NK-92 (cell line): ENCODE results near the gene GPC3.

Experiments used
- DNase-seq: peaks from one replicate; lab custom pipeline; 2025; ENCODE audit not compliant: unreplicated experiment; lab: John Stamatoyannopoulos, UW

GPC3 gene

GRCh38 chrX:133971586-133971985 lies 13.8 kb downstream of the GPC3 start:
- DNase-seq = no peak

- DNase-seq = no peak
These were observed 15.3 kb downstream of the GPC3 start for GRCh38 chrX:133970076-133970475.

GRCh38 chrX:133969191-133969590 lies 16.2 kb downstream of the GPC3 start:
- DNase-seq = no peak

- no peak for DNase-seq
These were observed 17.3 kb downstream of the GPC3 start for GRCh38 chrX:133968109-133968508.

- DNase-seq = no peak
These were observed 19.2 kb downstream of the GPC3 start for GRCh38 chrX:133966199-133966598.

- no peak for DNase-seq
These were observed 20.1 kb downstream of the GPC3 start for GRCh38 chrX:133965321-133965720.

GRCh38 chrX:133961046-133961445 lies 24.3 kb downstream of the GPC3 start:
- no peak for DNase-seq

- no peak for DNase-seq
These were observed 25.4 kb downstream of the GPC3 start for GRCh38 chrX:133959972-133960371.

GRCh38 chrX:133958997-133959688 lies 26.3 kb downstream of the GPC3 start:
- no peak for DNase-seq

- no peak for DNase-seq
These were observed 28.6 kb downstream of the GPC3 start for GRCh38 chrX:133956570-133957340.

GRCh38 chrX:133953785-133954355 lies 31.5 kb downstream of the GPC3 start:
- no peak for DNase-seq

- DNase-seq = no peak
These were observed 32.3 kb downstream of the GPC3 start for GRCh38 chrX:133953078-133953477.

GRCh38 chrX:133951098-133951497 lies 34.3 kb downstream of the GPC3 start:
- no peak for DNase-seq

GRCh38 chrX:133950214-133950613 lies 35.2 kb downstream of the GPC3 start:
- DNase-seq = no peak

- no peak for DNase-seq
These were observed 36.5 kb downstream of the GPC3 start for GRCh38 chrX:133948895-133949294.

GRCh38 chrX:133947996-133948395 lies 37.4 kb downstream of the GPC3 start:
- DNase-seq = no peak

GRCh38 chrX:133947022-133947421 lies 38.4 kb downstream of the GPC3 start:
- DNase-seq = no peak

GRCh38 chrX:133943507-133943906 lies 41.9 kb downstream of the GPC3 start:
- DNase-seq = no peak

GRCh38 chrX:133939655-133940302 lies 45.6 kb downstream of the GPC3 start:
- no peak for DNase-seq

- DNase-seq = no peak
These were observed 46.9 kb downstream of the GPC3 start for GRCh38 chrX:133938530-133938929.

GRCh38 chrX:133937022-133937421 lies 48.4 kb downstream of the GPC3 start:
- no peak for DNase-seq

GRCh38 chrX:133935076-133935475 lies 50.3 kb downstream of the GPC3 start:
- DNase-seq = no peak
